GM19035 (cell line): Measurements from ENCODE around the gene TIGD4.
A peak's percentile ranks its signal among the peaks of the same experiment; 100 is the strongest.
"Not testable (repeated sequence)": the region's sequence is repeated elsewhere in the genome, so short reads cannot be mapped to it uniquely, and the experiment has no call there.

Experiments
- ATAC-seq: cut with Tn5 transposase; IDR thresholded peaks from one replicate; pipeline ENCODE4 v1.9.1; 2021; ENCODE audit not compliant: unreplicated experiment

Gene TIGD4

DNA sequence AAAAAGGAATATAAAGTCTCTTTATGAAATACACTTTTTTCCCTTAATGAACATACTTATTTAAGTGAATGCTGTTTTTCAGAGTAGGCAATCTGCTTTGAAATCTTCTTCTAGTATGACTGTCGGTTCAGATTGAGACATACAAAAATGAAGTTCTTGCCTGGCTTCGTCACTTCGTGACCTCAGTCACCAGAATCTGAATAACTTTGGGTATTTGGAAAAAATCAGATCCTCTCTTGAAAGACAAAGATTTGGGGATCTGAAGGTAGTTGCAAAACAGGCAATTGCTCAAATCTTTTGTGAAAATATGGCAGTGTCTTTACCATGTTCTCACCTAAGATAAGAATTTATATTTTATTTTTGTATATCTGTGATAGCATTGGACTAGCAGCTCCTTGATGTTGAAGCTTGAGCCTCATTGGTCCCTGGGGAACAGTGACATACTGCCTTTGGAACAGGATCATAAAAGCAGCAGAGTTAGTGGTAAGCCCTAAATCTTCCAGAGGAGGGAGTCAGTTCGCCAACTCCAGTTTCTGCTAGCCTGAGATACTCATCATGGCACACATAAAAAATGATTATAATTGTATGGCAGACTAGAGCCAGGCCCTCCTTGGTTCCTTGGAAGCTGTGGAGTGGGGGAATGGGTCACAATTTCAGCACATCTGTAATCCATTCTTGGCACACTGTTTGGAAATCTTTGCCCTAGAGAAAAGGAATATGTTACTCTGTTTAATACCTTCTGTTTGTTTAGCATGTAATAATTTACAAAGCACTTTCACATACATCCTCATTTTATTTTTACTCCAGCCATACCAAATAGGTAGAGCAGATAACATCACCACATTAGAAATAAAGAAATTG, 5.2 kb upstream of the TIGD4 start:
- ATAC-seq = no peak

DNA sequence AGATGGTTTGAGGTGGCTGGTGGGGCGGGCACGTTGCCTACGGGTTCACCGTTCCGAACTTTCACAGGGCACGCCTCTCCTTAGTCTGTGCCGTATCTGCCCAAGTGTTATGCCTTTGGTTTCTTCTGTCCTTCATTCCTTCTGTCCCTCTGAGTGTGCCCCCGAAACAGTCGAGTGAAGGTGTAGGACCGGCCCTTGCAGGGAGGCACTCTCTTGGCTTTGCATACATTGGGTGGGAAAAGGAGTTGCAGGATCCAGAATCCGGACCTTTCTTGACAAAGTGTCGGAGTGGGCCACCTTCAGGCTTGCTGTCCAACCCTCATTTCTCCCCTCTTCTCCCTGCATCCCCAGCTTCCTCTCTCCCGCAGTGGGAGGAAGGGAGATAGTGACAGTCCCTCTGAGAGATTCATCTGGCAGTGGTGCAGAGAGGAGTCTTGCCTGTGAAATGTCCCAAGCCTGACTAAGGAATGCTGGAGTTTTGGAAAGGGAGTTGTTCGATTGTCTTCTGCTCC, 793 bp upstream of the TIGD4 start:
- peak; percentile 31 for ATAC-seq

GRCh38 chr4:152778656-152779512, 646 bp downstream of the TIGD4 start:
- no peak for ATAC-seq

DNA sequence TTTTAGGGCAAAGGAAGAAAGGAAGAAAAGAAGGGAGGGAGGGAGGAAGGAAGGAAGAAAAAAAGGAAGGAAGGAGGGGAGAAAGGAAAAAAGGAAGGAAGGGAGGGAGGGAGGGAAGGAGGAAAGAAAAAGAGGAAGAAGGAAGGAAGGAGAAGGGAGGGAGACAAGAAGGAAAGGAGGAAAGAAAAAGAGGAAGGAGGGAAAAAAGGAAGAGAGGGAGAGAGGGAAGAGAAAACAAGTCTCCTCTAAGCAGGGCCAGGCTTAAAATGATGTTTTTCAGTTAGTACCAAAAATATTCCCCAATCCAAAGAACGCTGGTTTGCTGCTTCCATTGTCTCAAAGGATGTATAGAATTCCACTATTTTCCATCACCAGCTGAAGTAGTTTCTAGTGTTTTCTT, 2.0 kb downstream of the TIGD4 start:
- no peak for ATAC-seq

DNA sequence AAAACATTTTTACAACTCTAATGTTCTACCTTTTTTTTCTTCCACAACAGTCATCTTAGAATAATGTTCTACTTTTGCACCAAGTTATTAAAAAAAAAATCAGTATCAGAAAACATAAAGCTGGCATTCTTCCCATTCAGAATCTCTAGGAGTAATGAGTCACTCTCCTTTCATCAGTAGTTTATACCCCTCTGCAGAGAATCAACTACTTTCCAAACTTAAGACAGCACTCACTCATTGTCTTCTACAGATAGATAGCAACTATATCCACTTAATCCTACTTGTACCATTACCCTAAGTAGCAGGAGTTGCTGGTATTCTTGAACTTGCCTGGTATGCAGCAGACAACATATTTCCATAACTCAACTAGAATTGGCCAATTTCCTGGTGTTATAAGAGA, 3.2 kb downstream of the TIGD4 start:
- no peak for ATAC-seq

- no peak for ATAC-seq
Measured at GRCh38 chr4:152773953-152774352, 5.6 kb downstream of the TIGD4 start.

- no peak for ATAC-seq
Measured at GRCh38 chr4:152773339-152773738, 6.2 kb downstream of the TIGD4 start.

DNA sequence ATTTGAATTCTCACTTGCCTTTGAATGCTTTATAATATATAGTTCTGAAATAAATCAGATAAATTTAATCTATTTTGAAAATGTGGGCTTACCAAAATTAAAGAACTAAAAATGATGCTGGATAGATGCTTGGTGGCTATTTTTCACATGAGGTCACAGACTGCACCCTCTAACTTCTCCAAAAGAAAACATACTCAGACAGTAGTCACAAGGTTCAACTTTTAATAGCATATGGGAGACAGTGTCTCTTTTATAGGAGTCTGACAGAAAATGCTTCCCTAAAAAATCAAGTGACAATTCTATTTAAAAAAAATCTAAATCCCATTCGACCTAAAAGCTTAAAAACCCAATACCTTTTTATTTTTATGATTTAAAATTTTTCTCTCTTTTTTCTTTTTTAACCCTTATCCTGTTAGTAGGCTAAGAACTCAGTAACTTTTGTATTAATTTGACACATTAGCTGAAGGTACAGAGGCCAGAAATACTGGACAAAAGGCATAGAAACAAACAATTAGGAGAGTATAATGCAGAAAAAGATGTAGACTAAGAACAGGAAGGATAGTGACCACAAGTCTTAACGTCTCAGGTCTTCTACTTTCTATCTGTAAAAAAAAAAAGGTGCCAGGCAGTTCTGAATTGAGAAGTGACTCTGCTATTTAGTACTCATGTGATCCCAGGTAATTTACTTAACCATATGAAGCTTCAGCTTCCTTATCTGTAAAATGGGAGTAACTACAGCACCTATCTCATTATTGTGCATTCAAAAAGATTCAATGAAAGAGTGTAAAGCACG, 7.6 kb downstream of the TIGD4 start:
- peak; percentile 86 for ATAC-seq

- not testable (repeated sequence) for ATAC-seq
Measured at GRCh38 chr4:152765069-152765737, 14.3 kb downstream of the TIGD4 start.

- no peak for ATAC-seq
Measured at GRCh38 chr4:152763796-152764195, 15.7 kb downstream of the TIGD4 start.

- no peak for ATAC-seq
Measured at GRCh38 chr4:152748619-152749018, 30.9 kb downstream of the TIGD4 start.

DNA sequence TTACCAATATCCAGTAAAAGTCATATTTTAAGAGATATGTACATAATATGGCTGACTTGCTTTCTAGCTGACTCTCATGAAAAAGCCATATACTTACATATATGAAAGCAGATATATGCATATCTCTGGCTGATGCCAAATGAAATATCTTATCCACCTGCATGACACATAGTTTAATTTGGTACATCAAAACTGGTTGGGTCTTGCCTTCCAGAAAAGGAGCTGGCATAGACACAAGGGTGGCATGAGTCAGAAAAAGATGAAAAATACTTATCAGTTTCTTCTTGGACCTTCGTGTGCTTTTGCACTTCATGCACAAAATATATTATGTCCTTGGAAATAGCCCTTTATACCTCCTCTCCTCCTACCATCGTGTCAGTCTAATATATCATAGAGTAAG, 32.1 kb downstream of the TIGD4 start:
- no peak for ATAC-seq

DNA sequence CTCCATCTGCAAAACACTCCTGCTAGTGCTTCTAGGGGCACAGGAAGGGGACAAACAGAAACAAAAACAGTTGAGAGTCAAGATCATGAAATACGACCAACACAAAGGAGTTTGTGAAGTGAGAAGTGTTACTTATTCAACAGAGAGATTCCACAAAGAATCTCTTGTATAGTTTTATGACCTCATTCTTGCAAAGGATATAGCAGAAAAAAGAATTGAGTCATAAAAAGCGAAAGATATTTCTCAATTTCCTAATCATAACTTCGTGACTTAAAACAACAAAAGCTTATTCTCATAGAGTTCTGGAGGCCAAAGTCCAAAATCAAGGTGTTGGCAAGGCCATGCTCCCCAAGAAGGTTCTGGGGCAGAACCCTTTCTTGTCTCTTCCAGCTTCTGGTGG, 40.7 kb downstream of the TIGD4 start:
- no peak for ATAC-seq

DNA sequence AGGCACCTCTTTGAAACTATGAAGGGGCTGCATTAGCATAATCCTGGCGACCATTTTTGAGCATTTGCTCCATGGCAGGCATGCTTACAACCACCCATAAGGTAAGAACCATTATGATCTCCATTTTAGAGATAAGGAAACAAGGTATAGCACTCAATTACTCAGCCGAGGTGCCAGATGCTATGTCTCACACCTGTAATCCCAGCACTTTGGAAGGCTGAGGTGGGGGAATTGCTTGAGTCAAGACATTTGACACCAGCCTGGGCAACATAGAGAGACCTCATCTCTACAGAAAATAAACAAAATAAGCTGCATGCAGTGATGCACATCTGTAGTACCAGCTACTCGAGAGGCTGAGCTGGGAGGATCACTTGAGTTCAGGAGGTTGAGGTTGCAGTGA, 43.6 kb downstream of the TIGD4 start:
- ATAC-seq = no peak

GRCh38 chr4:152735396-152735859, 44.1 kb downstream of the TIGD4 start:
- no peak for ATAC-seq

DNA sequence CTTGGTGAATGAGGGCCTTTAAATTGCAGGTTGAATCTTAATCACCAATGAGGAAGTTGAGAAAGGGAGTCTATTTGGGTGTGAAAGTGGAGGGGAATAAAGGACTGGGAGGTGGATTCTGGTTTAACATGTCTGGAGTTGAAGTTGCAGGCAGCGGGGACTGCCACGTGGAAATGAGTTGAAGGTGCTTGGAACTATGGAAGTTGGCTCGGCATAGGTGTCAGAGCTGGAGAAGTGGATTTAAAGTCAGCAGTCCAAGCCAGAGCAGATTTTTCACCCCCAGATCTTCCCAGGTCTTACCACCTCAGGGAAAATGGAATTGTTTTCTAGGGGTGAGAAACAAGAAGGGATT, 44.9 kb downstream of the TIGD4 start:
- ATAC-seq = no peak

DNA sequence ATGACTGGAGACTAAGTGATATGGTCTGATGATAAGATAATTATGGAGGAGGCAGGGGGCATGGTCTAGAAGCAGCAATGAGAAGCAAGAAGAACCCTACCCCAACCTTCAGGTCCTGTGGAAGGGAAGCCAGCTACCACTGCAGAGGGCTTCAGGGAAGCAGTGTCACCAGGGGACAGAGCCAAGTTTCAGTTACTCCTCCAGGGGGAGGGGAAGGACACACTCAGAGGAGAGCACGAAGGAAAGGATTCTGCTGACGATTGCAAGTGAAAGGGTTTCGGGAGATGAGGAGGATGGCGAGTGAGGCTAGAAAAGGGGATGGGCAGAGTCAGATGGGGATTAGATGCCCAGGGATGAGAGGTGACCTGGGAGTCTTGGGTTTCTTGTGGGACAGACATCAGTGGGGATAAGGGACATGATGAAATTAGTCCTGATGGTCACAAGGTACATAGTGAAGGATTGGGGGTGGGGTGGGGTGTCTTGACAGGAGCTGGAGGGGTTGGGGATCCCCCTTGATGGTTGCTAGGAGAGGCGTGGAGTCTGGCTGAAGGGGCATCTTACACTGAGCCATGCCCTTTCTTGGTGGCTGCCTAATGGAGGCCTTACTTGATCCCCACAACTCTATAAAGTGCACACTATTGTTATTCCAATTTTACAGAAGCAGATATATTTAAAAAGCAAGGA, 45.4 kb downstream of the TIGD4 start:
- no peak for ATAC-seq

- ATAC-seq = no peak
Measured at GRCh38 chr4:152731997-152732396, 47.5 kb downstream of the TIGD4 start.

GRCh38 chr4:152729466-152729865, 50.1 kb downstream of the TIGD4 start:
- ATAC-seq = no peak

- no peak for ATAC-seq
Measured at GRCh38 chr4:152728343-152728742, 51.2 kb downstream of the TIGD4 start.
